Ecto neural progenitor cell (in vitro differentiated cells): ENCODE data around the gene AKT3.

ENCODE experiments used
- DNase-seq: peaks from one replicate; pipeline ENCODE4 v3.0.0-alpha.2; 2018; ENCODE audit warnings: low spot score

Gene AKT3

DNA sequence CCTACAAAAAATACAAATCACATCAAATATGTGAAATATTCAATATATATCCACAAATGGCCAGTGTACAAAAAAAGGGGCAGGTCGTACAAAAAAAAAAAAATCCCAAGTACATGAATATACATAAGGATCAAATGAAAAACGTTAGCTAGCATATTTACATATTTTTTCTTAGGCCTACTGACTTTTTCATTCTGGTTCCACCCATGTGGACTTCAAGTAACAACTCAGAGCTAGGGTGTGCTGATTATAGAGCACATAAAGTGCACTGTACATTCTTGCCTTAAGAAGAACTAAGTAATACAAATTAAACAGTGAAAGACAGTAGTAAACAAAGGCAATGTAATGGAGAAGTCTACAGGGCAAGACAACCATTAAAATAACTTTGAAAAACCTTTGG, 297.0 kb downstream of the AKT3 start:
- no peak for DNase-seq

- no peak for DNase-seq
These were observed 299.8 kb downstream of the AKT3 start for GRCh38 chr1:243550276-243550675.

- no peak for DNase-seq
These were observed 300.3 kb downstream of the AKT3 start for GRCh38 chr1:243549791-243550190.

- no peak for DNase-seq
These were observed 300.9 kb downstream of the AKT3 start for GRCh38 chr1:243549108-243549507.

DNA sequence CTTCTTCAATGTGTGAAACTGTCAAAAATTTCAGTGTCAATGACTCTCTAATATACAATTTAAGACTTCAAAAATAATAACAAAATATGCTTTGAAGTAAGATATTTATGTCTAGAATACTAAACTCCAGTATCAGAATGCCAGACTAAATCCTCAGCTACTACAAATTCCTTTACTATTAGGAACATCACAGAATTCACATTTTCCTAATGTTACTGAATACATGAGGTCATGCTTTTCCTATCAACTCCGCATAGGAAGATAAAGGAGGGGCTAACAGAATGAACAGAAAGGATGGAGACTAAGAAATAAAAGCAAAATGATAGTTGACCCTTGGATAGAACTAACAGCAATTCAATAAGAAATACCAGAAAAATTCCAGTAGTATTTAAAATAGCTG, 301.5 kb downstream of the AKT3 start:
- DNase-seq: no peak

- DNase-seq: no peak
These were observed 302.2 kb downstream of the AKT3 start for GRCh38 chr1:243547891-243548290.

DNA sequence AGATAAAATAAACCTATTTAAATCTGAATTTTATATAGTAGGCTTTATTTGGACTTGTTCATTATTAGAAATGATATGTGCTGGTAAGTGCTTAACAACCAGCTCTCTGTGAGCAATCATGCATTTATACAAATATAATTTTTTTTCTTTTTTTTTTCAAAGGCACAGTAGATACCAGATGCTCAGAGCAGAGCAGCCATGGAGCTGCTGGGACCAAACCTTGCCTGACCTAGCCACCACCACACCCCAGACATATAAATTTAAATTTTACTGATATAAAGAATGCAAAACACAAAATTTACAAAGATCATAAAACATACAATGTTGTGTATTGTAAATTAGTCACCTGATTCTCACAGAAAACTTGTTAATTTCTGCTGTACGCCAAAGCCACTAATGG, 303.6 kb downstream of the AKT3 start:
- DNase-seq: no peak

- no peak for DNase-seq
These were observed 306.5 kb downstream of the AKT3 start for GRCh38 chr1:243543501-243543900.

DNA sequence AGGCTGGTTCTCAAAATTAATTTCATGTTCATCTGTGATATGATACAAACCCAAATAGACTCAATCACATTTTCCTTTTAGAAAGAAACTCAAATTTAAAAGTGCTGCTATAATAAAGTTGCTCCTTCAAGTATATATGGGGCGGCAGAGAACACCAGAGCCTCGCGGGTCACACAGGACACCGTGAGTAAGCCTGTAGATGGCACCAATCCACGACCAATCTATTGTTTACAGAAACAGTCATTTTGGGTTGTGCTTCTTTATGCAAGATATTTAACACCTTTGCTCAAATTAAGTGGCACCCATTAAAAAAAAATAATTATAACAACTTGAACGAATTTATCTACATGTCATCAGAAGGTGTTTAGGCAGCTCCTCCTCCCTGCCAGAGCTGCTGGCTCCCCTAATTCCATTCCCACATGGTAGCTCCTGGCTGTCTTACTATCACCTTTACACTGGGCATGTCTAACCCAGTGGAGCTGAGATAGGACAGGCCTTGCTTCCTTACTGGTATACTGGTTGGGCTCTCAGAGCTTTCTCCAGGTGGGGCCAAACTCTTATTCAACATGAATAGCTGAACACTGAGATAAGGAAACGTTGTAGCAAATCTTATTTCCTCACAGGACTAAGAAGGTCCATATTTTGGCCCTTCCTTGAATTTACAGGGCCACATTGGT, 307.2 kb downstream of the AKT3 start:
- DNase-seq: no peak

DNA sequence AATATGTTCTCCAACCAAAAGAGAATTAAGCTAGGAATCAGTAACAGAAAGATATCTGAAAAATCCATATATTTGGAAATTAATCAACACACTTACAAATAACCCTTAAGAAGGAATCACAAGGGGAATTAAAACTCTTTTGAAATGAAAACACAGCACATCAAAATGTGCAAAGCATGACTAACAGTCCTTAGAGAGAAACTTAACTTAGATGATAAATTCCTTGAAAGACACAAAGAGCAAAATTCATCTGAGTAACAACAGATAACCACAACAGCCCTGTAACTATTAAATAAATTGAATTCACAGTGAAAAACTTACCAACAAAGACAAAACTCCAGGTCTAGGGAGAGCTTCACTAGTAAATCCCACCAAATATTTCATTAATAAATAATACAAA, 310.4 kb downstream of the AKT3 start:
- no peak for DNase-seq

- no peak for DNase-seq
These were observed 315.0 kb downstream of the AKT3 start for GRCh38 chr1:243535014-243535413.

DNA sequence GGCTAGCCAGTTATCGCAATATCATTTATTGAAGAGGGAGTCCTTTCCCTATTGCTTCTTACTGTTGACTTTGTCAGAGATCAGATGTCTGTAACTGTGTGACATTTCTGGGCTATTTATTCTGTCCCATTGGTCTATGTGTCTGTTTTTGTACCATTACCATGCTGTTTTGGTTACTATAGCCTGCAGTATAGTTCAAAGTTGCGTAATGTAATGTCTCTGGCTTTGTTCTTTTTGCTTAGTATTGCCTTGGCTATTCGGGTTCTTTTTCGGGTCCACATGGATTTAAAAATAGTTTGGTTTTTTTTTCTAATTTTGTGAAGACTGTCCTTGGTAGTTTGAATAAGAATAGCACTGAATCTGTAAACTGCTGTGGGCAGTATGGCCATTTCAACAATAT, 320.5 kb downstream of the AKT3 start:
- DNase-seq: no peak

GRCh38 chr1:243528459-243529121, 321.5 kb downstream of the AKT3 start:
- DNase-seq: no peak

GRCh38 chr1:243526180-243526579, 323.9 kb downstream of the AKT3 start:
- DNase-seq: no peak

GRCh38 chr1:243525085-243525487, 325.0 kb downstream of the AKT3 start:
- DNase-seq: no peak

GRCh38 chr1:243523766-243524165, 326.3 kb downstream of the AKT3 start:
- no peak for DNase-seq

- DNase-seq: no peak
These were observed 329.2 kb downstream of the AKT3 start for GRCh38 chr1:243520831-243521230.

- no peak for DNase-seq
These were observed 335.1 kb downstream of the AKT3 start for GRCh38 chr1:243514927-243515326.

GRCh38 chr1:243513726-243514491, 336.1 kb downstream of the AKT3 start:
- no peak for DNase-seq

GRCh38 chr1:243510928-243511327, 339.1 kb downstream of the AKT3 start:
- no peak for DNase-seq

DNA sequence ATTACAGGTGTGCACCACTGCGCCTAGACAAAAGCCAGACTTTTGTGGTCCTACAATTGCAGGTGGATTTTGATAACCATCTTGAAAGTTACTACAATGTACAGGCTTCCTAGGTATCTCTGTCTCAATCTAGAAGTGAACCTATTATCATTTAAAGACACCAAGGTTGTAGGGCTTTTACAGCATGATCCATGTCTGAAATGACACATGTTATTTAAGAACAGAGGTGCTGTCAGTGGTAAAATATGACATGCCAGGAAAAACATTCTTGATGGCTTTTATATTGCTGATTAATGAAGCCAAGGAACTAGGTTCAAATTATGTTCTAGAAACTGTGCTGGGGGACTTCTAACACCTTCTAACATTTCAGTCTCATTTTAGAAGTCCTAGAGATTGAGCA, 341.1 kb downstream of the AKT3 start:
- DNase-seq: no peak

DNA sequence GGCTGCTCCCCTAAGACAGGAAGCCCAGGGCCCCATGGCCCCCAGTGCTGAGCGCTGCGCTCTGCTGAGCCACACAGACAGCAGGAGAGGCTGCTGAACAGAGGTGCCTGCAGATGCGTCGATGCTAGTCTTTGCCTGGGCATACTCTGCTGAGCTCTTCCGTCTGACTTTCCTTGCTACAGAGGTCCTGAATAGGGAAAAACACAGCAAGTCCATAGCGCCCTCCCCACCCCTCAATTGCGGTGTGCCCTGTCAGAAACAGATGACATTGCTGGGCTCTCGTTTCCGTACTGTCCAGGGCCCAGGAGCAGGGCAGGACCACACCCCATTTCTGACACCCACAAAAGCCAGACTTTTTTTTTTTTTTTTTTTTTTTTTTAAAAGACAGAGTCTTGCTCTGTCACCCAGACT, 341.7 kb downstream of the AKT3 start:
- no peak for DNase-seq

DNA sequence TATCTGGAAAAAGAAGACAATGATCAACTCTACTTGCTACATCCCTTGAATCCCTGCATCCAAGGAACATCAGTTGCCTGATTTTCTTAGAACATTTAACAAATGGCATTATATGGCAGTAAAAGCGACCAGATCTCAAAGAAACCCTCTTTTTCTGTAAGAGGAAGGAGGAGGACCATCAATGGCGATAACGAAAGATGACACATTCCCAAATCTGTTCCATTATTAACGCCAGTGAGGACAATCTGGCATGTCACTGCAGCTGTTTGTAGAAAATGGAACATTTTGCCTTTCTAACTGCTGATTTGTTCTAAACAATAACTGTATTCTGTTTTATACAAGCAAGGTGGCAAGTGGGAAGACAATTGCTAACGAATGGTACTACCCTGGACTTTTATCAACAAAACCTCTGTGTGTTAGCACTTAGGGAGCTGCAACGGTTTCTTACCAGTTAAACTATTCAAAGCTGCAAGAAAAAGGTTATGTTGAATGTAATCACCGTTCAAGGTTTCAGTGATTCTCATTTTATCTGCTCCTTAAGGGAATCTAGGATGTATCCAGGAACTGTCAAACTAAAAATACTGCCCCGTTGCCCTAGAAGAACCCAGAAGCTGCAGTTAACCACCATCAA, 342.3 kb downstream of the AKT3 start:
- no peak for DNase-seq
